Muscle of leg (tissue), 11 donors: Measurements from ENCODE around the gene FRMD8. TPM values are rescaled to one million over a fixed set of nuclear protein-coding genes. Genes with fewer than 3 reads are reported as not detected.

Experiments used
- DNase-seq: peaks from one replicate; pipeline ENCODE4 v3.0.0; 2013
- H3K27ac ChIP-seq: one replicate; pipeline ENCODE4 v1.5.1; 2013; ENCODE audit warnings: mild to moderate bottlenecking, low read length, control low read depth
- H3K27me3 ChIP-seq: one replicate; pipeline ENCODE4 v1.6.1; 2013; ENCODE audit warnings: low read length; ENCODE audit not compliant: control insufficient read depth, insufficient read depth
- H3K36me3 ChIP-seq: one replicate; pipeline ENCODE4 v1.6.1; 2013; ENCODE audit warnings: low read length; ENCODE audit not compliant: control insufficient read depth, insufficient read depth
- H3K4me1 ChIP-seq: one replicate; pipeline ENCODE4 v1.6.1; 2013; ENCODE audit warnings: low read length; ENCODE audit not compliant: control insufficient read depth, insufficient read depth
- H3K4me3 ChIP-seq: one replicate; pipeline ENCODE4 v1.5.1; 2013; ENCODE audit warnings: low read length, control low read depth
- H3K9me3 ChIP-seq: replicated peaks from 2 replicates; pipeline ENCODE4 v1.6.1; 2013; ENCODE audit warnings: low read depth, low read length; ENCODE audit not compliant: control insufficient read depth
- WGBS: methylation state at CpG from one replicate; pipeline ENCODE4 v1.1.5; 2013; ENCODE audit warnings: missing lambda C conversion rate; ENCODE audit not compliant: insufficient coverage; 5-methylcytosine and 5-hydroxymethylcytosine counted together
- polyA plus RNA-seq, 8 donors: library from polyadenylated mRNA; unstranded; fragments of 120-200 nt; gene quantifications; one replicate each; pipeline versions ENCODE4 v1.2.1 to v1.2.3, GENCODE V29; 2013; ENCODE audit warnings: inconsistent platforms in 1 of 8, low replicate concordance in 1 of 8; ENCODE audit not compliant: insufficient read length in 8 of 8, insufficient read depth in 1 of 8
- total RNA-seq: library from RNA; stranded (reverse); fragments of 120-200 nt; gene quantifications from one replicate; pipeline ENCODE4 v1.2.4, GENCODE V29; 2013

Gene FRMD8
- total and polyA plus RNA-seq, 9 donors, result 8.2 to 12.4 (median 10.1) TPM

- DNase-seq, result peak; percentile 43
- WGBS, result 0% methylated on average over 47 of the region's 47 CpGs
- H3K4me1 ChIP-seq, result peaks cover 27% of the 10 kb centered on the region
- H3K27me3 ChIP-seq, result peaks cover 35% of the 10 kb centered on the region
- H3K27ac ChIP-seq, result no peak overlapping the region
- peak overlapping the region; percentile 34 for H3K4me3 ChIP-seq
- H3K9me3 ChIP-seq, result no peaks in the 10 kb centered on the region
- peaks cover 29% of the 10 kb centered on the region for H3K36me3 ChIP-seq
Observed at GRCh38 chr11:65355013-65355775, 31.2 kb upstream of the FRMD8 start.

- peaks cover 27% of the 10 kb centered on the region for H3K4me1 ChIP-seq
- H3K9me3 ChIP-seq, result no peaks in the 10 kb centered on the region
- no peak overlapping the region for H3K27ac ChIP-seq
- H3K36me3 ChIP-seq, result peaks cover 23% of the 10 kb centered on the region
- 25% methylated on average over 35 of the region's 35 CpGs for WGBS
- H3K4me3 ChIP-seq, result peak overlapping the region; percentile 3
- DNase-seq, result no peak
- peaks cover 35% of the 10 kb centered on the region for H3K27me3 ChIP-seq
Observed at GRCh38 chr11:65355776-65356393, 30.6 kb upstream of the FRMD8 start.

- Histone ChIP-seq H3K4me1 (peaks cover 27% of the 10 kb centered on the region), H3K27me3 (peaks cover 35% of the 10 kb centered on the region), H3K36me3 (peaks cover 17% of the 10 kb centered on the region), H3K27ac (no peak overlapping the region), H3K4me3 (no peak overlapping the region), H3K9me3 (no peaks in the 10 kb centered on the region)
- peak; percentile 33 for DNase-seq
- WGBS, result 84% methylated on average over 26 of the region's 30 CpGs
Observed at GRCh38 chr11:65356394-65356972, 30.0 kb upstream of the FRMD8 start.

GRCh38 chr11:65357856-65358356 is 28.5 kb upstream of the FRMD8 start:
- DNase-seq, result no peak
- 55% methylated on average over 5 of the region's 8 CpGs for WGBS
- Histone ChIP-seq H3K9me3 (no peaks in the 10 kb centered on the region), H3K27me3 (peaks cover 35% of the 10 kb centered on the region), H3K4me3 (no peak overlapping the region), H3K27ac (no peak overlapping the region), H3K4me1 (peaks cover 27% of the 10 kb centered on the region), H3K36me3 (peaks cover 3% of the 10 kb centered on the region)

GRCh38 chr11:65362320-65362931 is 24.0 kb upstream of the FRMD8 start:
- Histone ChIP-seq H3K4me1 (no peaks in the 10 kb centered on the region), H3K9me3 (no peaks in the 10 kb centered on the region), H3K27ac (no peak overlapping the region), H3K27me3 (peaks cover 12% of the 10 kb centered on the region), H3K36me3 (no peaks in the 10 kb centered on the region), H3K4me3 (no peak overlapping the region)
- 71% methylated on average over 5 of the region's 10 CpGs for WGBS
- no peak for DNase-seq

GRCh38 chr11:65362966-65363365 is 23.5 kb upstream of the FRMD8 start:
- no peak overlapping the region for H3K4me3 ChIP-seq
- no peaks in the 10 kb centered on the region for H3K36me3 ChIP-seq
- no peaks in the 10 kb centered on the region for H3K4me1 ChIP-seq
- WGBS, result no CpG with 5 or more reads among the region's 6 CpGs
- peaks cover 7% of the 10 kb centered on the region for H3K27me3 ChIP-seq
- H3K27ac ChIP-seq, result no peak overlapping the region
- no peaks in the 10 kb centered on the region for H3K9me3 ChIP-seq
- DNase-seq, result no peak

- no peaks in the 10 kb centered on the region for H3K36me3 ChIP-seq
- no peaks in the 10 kb centered on the region for H3K9me3 ChIP-seq
- no CpG with 5 or more reads among the region's 3 CpGs for WGBS
- H3K4me3 ChIP-seq, result no peak overlapping the region
- no peak for DNase-seq
- H3K27me3 ChIP-seq, result peaks cover 4% of the 10 kb centered on the region
- no peak overlapping the region for H3K27ac ChIP-seq
- no peaks in the 10 kb centered on the region for H3K4me1 ChIP-seq
Observed at GRCh38 chr11:65363770-65364169, 22.7 kb upstream of the FRMD8 start.

GRCh38 chr11:65366340-65366773 is 20.1 kb upstream of the FRMD8 start:
- no peaks in the 10 kb centered on the region for H3K9me3 ChIP-seq
- no peak overlapping the region for H3K4me3 ChIP-seq
- H3K27ac ChIP-seq, result no peak overlapping the region
- no peaks in the 10 kb centered on the region for H3K36me3 ChIP-seq
- WGBS, result no CpG with 5 or more reads among the region's 4 CpGs
- H3K27me3 ChIP-seq, result no peaks in the 10 kb centered on the region
- DNase-seq, result peak; percentile 81
- H3K4me1 ChIP-seq, result peaks cover 8% of the 10 kb centered on the region

- Histone ChIP-seq H3K4me1 (peaks cover 20% of the 10 kb centered on the region), H3K27ac (peak overlapping the region; percentile 84)
- no peak for DNase-seq
Observed at GRCh38 chr11:65370659-65371049, 15.8 kb upstream of the FRMD8 start.

More at GRCh38 chr11:65370659-65371049, 15.8 kb upstream of the FRMD8 start:
- Histone ChIP-seq H3K36me3 (no peaks in the 10 kb centered on the region), H3K27me3 (no peaks in the 10 kb centered on the region), H3K4me3 (no peak overlapping the region), H3K9me3 (no peaks in the 10 kb centered on the region)
- WGBS, result 53% methylated on average over 5 of the region's 6 CpGs
